HG02642 (cell line): Measurements from ENCODE around the gene LGALS14.

Experiments
- ATAC-seq: cut with Tn5 transposase; IDR thresholded peaks from one replicate; pipeline ENCODE4 v1.9.1; 2021; ENCODE audit warnings: mild to moderate bottlenecking; ENCODE audit not compliant: unreplicated experiment, poor library complexity

LGALS14 gene

GRCh38 chr19:39740395-39740794 is 36.1 kb downstream of the LGALS14 start:
- ATAC-seq: no peak

GRCh38 chr19:39745643-39746042 is 41.4 kb downstream of the LGALS14 start:
- no peak for ATAC-seq

- no peak for ATAC-seq
Observed at GRCh38 chr19:39746836-39747529, 42.7 kb downstream of the LGALS14 start.

GRCh38 chr19:39749981-39750380 is 45.7 kb downstream of the LGALS14 start:
- no peak for ATAC-seq

GRCh38 chr19:39752390-39752789 is 48.1 kb downstream of the LGALS14 start:
- no peak for ATAC-seq

GRCh38 chr19:39752795-39753194 is 48.5 kb downstream of the LGALS14 start:
- ATAC-seq: no peak

- no peak for ATAC-seq
Observed at GRCh38 chr19:39754544-39754943, 50.3 kb downstream of the LGALS14 start.

GRCh38 chr19:39754971-39755370 is 50.7 kb downstream of the LGALS14 start:
- ATAC-seq: no peak
